Measurements from ENCODE around the gene RERGL. TPM values are rescaled to one million over a fixed set of nuclear protein-coding genes. Genes with fewer than 3 reads are reported as not detected.

RERGL gene
- total RNA-seq, 1 experiment from 2014 or later, result not detected

DNA sequence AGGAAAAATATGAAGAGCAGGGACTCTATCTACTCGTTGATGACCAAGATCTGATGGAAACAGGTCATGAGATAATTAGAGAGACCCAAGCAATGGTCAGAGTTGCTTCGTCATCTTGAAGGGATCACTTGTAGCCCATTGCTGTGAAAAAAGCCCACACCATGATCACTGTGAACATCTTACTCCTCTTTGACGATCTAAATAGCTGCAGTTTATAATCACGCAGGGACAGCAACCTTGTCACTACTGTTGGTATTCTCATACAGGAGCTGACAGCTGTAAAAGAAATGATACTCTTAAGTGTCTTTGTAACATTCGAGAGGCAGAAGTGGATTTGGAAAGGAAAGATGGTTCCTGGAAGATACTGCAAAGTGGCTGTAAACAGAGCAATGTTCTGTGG, 33.7 kb upstream of the RERGL start:
- ATAC-seq (no peak), DNase-seq (ENCODE audit: low read depth, low spot score) (no peak)
- no peaks in the 10 kb centered on the region for H4K20me1 ChIP-seq (ENCODE audit: insufficient read depth)
- no peak for TF ChIP-seq POLR2AphosphoS5 (IDR thresholded peaks at IDR 0.05; ENCODE audit: low read depth, low read length)
- TF ChIP-seq ZNF274 (IDR thresholded peaks at IDR 0.05; ENCODE audit: low read depth, low read length), result no peak
- no peak for TF ChIP-seq CTCF (IDR thresholded peaks at IDR 0.05 in 2 of 3, conservative IDR thresholded peaks at IDR 0.05 in 1 of 3; ENCODE audit: borderline replicate concordance in 1 of 3, insufficient read depth in 1 of 3, low read depth in 2 of 3, low read length in 2 of 3)
- TF ChIP-seq, protein P1, sequence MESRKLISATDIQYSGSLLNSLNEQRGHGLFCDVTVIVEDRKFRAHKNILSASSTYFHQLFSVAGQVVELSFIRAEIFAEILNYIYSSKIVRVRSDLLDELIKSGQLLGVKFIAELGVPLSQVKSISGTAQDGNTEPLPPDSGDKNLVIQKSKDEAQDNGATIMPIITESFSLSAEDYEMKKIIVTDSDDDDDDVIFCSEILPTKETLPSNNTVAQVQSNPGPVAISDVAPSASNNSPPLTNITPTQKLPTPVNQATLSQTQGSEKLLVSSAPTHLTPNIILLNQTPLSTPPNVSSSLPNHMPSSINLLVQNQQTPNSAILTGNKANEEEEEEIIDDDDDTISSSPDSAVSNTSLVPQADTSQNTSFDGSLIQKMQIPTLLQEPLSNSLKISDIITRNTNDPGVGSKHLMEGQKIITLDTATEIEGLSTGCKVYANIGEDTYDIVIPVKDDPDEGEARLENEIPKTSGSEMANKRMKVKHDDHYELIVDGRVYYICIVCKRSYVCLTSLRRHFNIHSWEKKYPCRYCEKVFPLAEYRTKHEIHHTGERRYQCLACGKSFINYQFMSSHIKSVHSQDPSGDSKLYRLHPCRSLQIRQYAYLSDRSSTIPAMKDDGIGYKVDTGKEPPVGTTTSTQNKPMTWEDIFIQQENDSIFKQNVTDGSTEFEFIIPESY (IDR thresholded peaks at IDR 0.05; ENCODE audit: extremely low read depth, insufficient replicate concordance, low read length), result no peak
- TF ChIP-seq ATF3 (IDR thresholded peaks at IDR 0.05), result no peak
- TF ChIP-seq RAD21 (IDR thresholded peaks at IDR 0.05; ENCODE audit: low read depth), result no peak
- no peak for TF ChIP-seq EZH2 (IDR thresholded peaks at IDR 0.05)
- TF ChIP-seq YY1 (IDR thresholded peaks at IDR 0.05; ENCODE audit: extremely low read depth, insufficient replicate concordance, low read depth, low read length), result no peak
- TF ChIP-seq SIN3A (IDR thresholded peaks at IDR 0.05; ENCODE audit: low read depth), result no peak
- TF ChIP-seq CBX3 (IDR thresholded peaks at IDR 0.05; ENCODE audit: low read depth), result no peak
- TF ChIP-seq SP1 (IDR thresholded peaks at IDR 0.05; ENCODE audit: low read depth), result no peak
- TF ChIP-seq REST (IDR thresholded peaks at IDR 0.05; ENCODE audit: low read depth), result no peak
- no peak for TF ChIP-seq TCF7L2 (IDR thresholded peaks at IDR 0.05; ENCODE audit: borderline replicate concordance, extremely low read depth, insufficient read depth, insufficient read length)
- POLR2A ChIA-PET, result no interaction called here
- no peaks in the 10 kb centered on the region for H3K36me3 ChIP-seq (ENCODE audit: control insufficient read depth in 1 of 2, insufficient read depth in 2 of 2, low read length in 2 of 2)
- H2AFZ ChIP-seq (ENCODE audit: low read depth, low read length, poor library complexity, severe bottlenecking), result no peak overlapping the region
- no peak overlapping the region for H3K9ac ChIP-seq (ENCODE audit: low read length)
- BruUV-seq (replicated peaks), result no TSS peak
- H3K27ac ChIP-seq (ENCODE audit: low read depth, low read length), result no peak overlapping the region
- no peaks in the 10 kb centered on the region for H3K4me1 ChIP-seq (ENCODE audit: control insufficient read depth in 1 of 2, insufficient read depth in 2 of 2, low read length in 2 of 2)
- H3K9me3 ChIP-seq (ENCODE audit: control insufficient read depth in 1 of 2, insufficient read depth in 1 of 2, low read depth in 1 of 2, low read length in 2 of 2), result no peaks in the 10 kb centered on the region; a peak in 1 of 4 replicates
- CTCF ChIA-PET, result no interaction called here
- H3K79me2 ChIP-seq (ENCODE audit: insufficient read depth, low read length), result no peaks in the 10 kb centered on the region
- no peak overlapping the region for H3K4me2 ChIP-seq (ENCODE audit: low read length)
- H3K27me3 ChIP-seq (ENCODE audit: insufficient read depth, low read length), result no peaks in the 10 kb centered on the region
- intact Hi-C loops (cut with micrococcal nuclease), result no loop called here
- H3K9me2 ChIP-seq (ENCODE audit: insufficient read depth), result no peaks in the 10 kb centered on the region
- no peak overlapping the region for H3K4me3 ChIP-seq (replicated peaks in 1 of 2; ENCODE audit: low read depth in 1 of 2, low read length in 2 of 2)
- RAD21 ChIA-PET (ENCODE audit: low non-redundant PET in 1 of 2, low total read pairs in 2 of 2, uncharacterized antibody in 2 of 2, unreplicated experiment in 2 of 2), result no interaction called here
